Testis (tissue), 2 donors: ENCODE results near the gene PTPRN2.

ENCODE experiments used
- POLR2A ChIP-seq: fragments of 450-650 bp; IDR thresholded peaks from one replicate; pipeline ENCODE4 v1.6.1; 2017; ENCODE audit warnings: antibody characterized with exemption, mild to moderate bottlenecking, moderate library complexity
- TF ChIP-seq, protein P1 (sequence below), 3 experiments: fragments of 450-650 bp in 2 of 3; fragments of 200-600 bp in 1 of 3; sonication (generic) in 1 of 3; IDR thresholded peaks; one replicate each; pipeline ENCODE4 v1.5.1; 2016 to 2019; ENCODE audit warnings: antibody characterized with exemption in 3 of 3, mild to moderate bottlenecking in 2 of 3, moderate library complexity in 1 of 3

DNA sequence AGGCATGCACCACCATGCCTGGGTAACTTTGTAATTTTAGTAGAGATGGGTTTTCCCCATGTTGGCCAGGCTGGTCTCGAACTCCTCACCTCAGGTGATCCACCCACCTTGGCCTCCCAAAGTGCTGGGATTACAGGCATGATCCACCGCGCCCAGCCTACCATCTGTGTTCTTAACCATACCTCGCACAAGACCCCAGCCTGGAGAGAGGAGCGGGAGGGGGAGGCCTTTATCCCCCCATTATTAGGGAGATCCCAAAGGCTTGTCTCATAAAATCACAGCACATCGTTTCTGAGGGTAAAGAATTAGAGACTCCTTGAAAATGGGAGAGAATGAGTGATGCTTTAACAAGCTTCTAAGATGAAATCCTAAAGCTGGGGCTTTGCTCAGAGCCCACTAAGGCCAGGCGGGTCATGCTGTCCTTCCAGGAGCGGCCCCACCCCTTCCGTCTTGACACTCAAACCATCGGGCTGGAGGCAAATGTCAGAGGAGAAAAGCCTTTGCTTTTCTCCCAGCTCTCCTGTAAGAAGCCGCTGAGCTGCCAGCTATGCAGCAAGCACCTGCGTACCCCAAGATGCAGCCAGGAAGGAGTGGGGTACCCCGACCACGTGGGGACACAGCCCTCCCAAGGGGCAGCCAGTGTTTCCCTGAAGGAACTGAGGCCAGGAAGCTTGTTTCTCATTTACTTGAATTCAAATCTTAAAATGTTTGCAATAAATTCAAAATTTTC lies 339.7 kb downstream of the PTPRN2 start:
- TF ChIP-seq, protein P1, sequence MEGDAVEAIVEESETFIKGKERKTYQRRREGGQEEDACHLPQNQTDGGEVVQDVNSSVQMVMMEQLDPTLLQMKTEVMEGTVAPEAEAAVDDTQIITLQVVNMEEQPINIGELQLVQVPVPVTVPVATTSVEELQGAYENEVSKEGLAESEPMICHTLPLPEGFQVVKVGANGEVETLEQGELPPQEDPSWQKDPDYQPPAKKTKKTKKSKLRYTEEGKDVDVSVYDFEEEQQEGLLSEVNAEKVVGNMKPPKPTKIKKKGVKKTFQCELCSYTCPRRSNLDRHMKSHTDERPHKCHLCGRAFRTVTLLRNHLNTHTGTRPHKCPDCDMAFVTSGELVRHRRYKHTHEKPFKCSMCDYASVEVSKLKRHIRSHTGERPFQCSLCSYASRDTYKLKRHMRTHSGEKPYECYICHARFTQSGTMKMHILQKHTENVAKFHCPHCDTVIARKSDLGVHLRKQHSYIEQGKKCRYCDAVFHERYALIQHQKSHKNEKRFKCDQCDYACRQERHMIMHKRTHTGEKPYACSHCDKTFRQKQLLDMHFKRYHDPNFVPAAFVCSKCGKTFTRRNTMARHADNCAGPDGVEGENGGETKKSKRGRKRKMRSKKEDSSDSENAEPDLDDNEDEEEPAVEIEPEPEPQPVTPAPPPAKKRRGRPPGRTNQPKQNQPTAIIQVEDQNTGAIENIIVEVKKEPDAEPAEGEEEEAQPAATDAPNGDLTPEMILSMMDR (IDR thresholded peaks at IDR 0.05), result no peak
- no peak for TF ChIP-seq POLR2A
